ENCODE data around the gene EEF1E1.

EEF1E1 gene

DNA sequence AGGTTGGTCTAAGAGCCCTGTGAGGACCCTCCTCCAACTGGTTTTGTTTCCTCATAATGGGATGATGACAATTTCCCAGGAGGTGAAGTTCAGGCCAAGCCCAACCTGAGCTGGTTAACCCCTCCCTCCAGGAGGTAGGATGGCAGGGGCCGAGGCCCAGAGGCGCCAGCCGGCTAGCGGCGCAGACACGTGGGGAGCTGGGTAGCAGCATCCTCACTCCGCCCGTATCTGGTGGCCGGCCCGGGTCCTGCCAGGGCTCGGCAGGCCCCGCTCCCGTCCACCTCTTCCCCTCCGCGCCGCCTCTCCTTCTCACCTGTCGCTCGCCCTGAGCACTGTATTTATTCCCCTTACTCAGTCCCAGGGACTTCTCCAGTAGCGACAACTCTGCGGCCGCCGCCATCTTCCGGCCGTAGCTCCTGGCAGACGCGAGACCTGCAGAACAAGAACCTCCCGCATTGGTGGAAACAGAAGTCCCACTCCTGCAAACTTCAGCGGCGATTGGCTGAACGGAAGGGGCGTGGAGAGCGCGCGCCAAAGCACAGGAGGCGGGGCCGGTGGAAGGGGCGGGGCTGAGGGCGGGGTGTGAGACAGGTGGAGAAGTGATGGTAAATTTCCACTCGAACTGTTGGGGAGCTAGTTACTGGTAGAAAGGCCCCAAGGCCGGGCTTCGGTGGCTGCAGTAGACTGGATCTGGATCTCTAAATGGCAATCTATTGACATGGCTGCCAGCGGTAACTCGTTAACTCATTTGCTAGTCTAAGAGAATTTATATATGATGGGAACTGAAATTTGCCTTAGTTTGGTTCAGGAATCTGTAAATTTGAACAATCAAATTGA is at the start of gene EEF1E1:
TSS of gene EEF1E1 (minus strand) at position 427 of the 837 bp plus-strand sequence. CDS start at position 400, 27 bp downstream.
- H3K27ac ChIP-seq = peak within 1 kb of the TSS; percentile 62
- CTCF ChIA-PET = interaction anchor here (0.6 to 0.7 kb wide), 2 partner anchors 38 to 147 kb away, joined by 4 read pairs; no protein-coding TSS in a partner anchor

DNA sequence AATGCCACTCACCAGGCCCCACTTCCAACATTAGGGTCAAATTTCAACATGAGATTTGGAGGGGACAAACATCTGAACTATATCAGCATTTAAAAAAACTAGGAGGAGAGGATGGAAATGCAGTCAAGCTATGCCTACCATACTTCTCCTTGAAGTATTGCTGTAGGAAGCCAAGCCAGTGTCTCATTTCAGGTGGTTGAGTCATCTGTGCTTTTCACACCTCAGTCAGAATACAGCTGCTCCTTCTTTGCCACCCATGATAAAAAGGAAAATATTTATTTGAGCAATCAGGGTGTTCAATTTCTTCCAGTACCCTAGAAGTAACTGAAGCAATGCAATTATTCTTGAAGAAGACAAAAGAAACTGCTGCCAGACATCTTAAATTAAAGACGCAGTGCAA is 47.0 kb upstream of the EEF1E1 start:
- ChIA-PET CTCF (no interaction called here), POLR2A (ENCODE audit: low non-redundant PET) (no interaction called here)
- TF ChIP-seq CTCF (conservative IDR thresholded peaks at IDR 0.05; ENCODE audit: low read depth) = no peak
- H3K27ac ChIP-seq = no peak overlapping the region
- no peak for DNase-seq (ENCODE audit: low spot score)

More for the DNA sequence above, at the start of gene EEF1E1:
- TF ChIP-seq CTCF (conservative IDR thresholded peaks at IDR 0.05; ENCODE audit: low read depth) = no peak
- POLR2A ChIA-PET (ENCODE audit: low non-redundant PET) = interaction anchor here (0.7 kb wide), 1 partner anchor 30 kb away, joined by 4 read pairs; no protein-coding TSS in a partner anchor
- DNase-seq (ENCODE audit: low spot score) = peak; percentile 98

GRCh38 chr6:8143945-8144344 is 41.6 kb upstream of the EEF1E1 start:
- no peak overlapping the region for H3K27ac ChIP-seq
- DNase-seq (ENCODE audit: low spot score) = no peak
- ChIA-PET POLR2A (ENCODE audit: low non-redundant PET) (no interaction called here), CTCF (no interaction called here)
- TF ChIP-seq CTCF (conservative IDR thresholded peaks at IDR 0.05; ENCODE audit: low read depth) = no peak

DNA sequence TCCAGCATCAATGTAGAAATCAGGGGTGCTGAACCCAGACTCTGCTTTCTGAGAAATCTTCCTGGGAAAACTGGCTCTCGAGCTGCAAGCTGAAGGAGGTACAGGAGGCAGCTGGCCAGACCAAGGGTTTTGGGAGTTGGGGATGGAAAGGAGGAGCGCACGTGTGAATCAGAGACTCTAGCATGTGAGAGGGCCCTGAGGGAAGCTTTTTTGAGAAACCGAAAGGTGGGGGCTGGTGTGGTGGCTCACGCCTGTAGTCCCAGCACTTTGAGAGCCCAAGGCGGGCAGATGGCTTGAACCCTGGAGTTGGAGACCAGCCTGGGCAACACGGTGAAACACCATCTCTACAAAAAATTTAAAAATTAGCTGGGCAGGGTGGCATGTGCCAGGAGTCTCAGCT is 37.1 kb upstream of the EEF1E1 start:
- H3K27ac ChIP-seq = no peak overlapping the region
- TF ChIP-seq CTCF (conservative IDR thresholded peaks at IDR 0.05; ENCODE audit: low read depth) = no peak
- POLR2A ChIA-PET (ENCODE audit: low non-redundant PET) = no interaction called here
- CTCF ChIA-PET = interaction anchor here (1.2 kb wide), 1 partner anchor 80 kb away, joined by 4 read pairs; no protein-coding TSS in a partner anchor
- no peak for DNase-seq (ENCODE audit: low spot score)

GRCh38 chr6:8137529-8137939 is 35.2 kb upstream of the EEF1E1 start:
- TF ChIP-seq CTCF (conservative IDR thresholded peaks at IDR 0.05; ENCODE audit: low read depth) = no peak
- POLR2A ChIA-PET (ENCODE audit: low non-redundant PET) = no interaction called here
- no peak for DNase-seq (ENCODE audit: low spot score)
- CTCF ChIA-PET = no interaction called here
- no peak overlapping the region for H3K27ac ChIP-seq

- no peak for TF ChIP-seq CTCF (conservative IDR thresholded peaks at IDR 0.05; ENCODE audit: low read depth)
- ChIA-PET POLR2A (ENCODE audit: low non-redundant PET) (no interaction called here), CTCF (no interaction called here)
- H3K27ac ChIP-seq = no peak overlapping the region
- no peak for DNase-seq (ENCODE audit: low spot score)
These were observed 32.9 kb upstream of the EEF1E1 start for GRCh38 chr6:8135276-8135675.
